ENCODE measurements around the gene LRRC49. TPM values are rescaled to one million over a fixed set of nuclear protein-coding genes. Genes with fewer than 3 reads are reported as not detected.
"Not testable (repeated sequence)": the region's sequence is repeated elsewhere in the genome, so short reads cannot be mapped to it uniquely, and the experiment has no call there.

LRRC49 gene
- total RNA-seq, 4 donors from 2014 or later: 3.3 to 10.4 (median 7.0) TPM

GRCh38 chr15:70856884-70857561 lies 35.6 kb upstream of the LRRC49 start:
- Histone ChIP-seq H3K36me3 (no peaks in the 10 kb centered on the region), H3K9me3 (no peaks in the 10 kb centered on the region), H3K4me3 (peak overlapping the region in 1 of 4 donors; percentile 20), H3K27ac (replicated peaks in 1 of 4) (peak overlapping the region; percentile 65 to 93 (median 70)), H3K27me3 (no peaks in the 10 kb centered on the region), H3K4me1 (peaks cover 37 to 65% (median 53%) of the 10 kb centered on the region in 4 donors)
- 53% methylated on average over 5 of the region's 5 CpGs for WGBS
- TF ChIP-seq EP300 (IDR thresholded peaks at IDR 0.05) (no peak), POLR2AphosphoS5 (IDR thresholded peaks at IDR 0.05) (peak; percentile 74 to 78)
- peak; percentile 95 for DNase-seq (ENCODE audit: extremely low spot score)
- intact Hi-C loops (cut with DNase I): no loop called here

DNA sequence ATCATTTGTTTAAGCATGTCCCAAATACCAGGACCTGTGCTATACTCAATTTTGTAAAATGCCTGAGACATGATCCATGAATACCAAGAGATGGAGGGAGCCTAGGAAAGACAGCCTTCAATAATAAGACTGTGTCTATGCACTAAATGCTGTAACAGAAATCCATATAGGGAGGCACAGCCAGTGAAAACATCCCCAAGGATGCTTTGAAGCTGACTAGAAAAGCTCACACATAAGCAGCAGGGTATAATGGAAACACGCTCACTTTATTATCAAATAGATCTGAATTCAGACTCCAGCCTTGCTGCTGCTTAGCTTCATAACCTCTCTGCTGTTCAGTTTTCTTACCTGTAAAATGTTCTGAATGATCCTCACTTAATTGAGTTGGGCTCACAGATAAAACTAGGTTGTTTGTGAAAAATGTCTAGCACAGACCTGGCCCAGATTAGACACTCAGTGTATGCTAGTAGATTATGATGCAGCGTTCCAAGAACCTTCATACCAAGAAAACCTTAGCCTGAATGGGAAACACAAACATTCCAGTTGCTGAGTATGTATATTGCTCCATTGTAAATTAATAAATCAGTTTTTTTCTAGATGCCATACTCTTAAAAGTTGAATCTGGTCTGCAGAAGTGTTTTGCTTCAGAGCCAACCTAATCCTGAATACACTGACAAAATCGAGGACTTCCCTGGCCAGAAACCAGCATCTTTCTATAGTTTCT lies 34.9 kb upstream of the LRRC49 start:
- Histone ChIP-seq H3K4me3 (no peak overlapping the region), H3K27ac (replicated peaks in 1 of 4) (peak overlapping the region; percentile 65 to 93 (median 70)), H3K27me3 (no peaks in the 10 kb centered on the region), H3K36me3 (no peaks in the 10 kb centered on the region), H3K9me3 (no peaks in the 10 kb centered on the region), H3K4me1 (peaks cover 30 to 58% (median 46%) of the 10 kb centered on the region in 4 donors)
- TF ChIP-seq CTCF (IDR thresholded peaks at IDR 0.05) (no peak), EP300 (IDR thresholded peaks at IDR 0.05) (no peak), POLR2AphosphoS5 (IDR thresholded peaks at IDR 0.05) (no peak), POLR2A (IDR thresholded peaks at IDR 0.05; ENCODE audit: low read depth) (no peak)
- peak; percentile 50 for DNase-seq (ENCODE audit: extremely low spot score)
- intact Hi-C loops (cut with DNase I): no loop called here
- WGBS: 65% methylated on average over 3 of the region's 3 CpGs

DNA sequence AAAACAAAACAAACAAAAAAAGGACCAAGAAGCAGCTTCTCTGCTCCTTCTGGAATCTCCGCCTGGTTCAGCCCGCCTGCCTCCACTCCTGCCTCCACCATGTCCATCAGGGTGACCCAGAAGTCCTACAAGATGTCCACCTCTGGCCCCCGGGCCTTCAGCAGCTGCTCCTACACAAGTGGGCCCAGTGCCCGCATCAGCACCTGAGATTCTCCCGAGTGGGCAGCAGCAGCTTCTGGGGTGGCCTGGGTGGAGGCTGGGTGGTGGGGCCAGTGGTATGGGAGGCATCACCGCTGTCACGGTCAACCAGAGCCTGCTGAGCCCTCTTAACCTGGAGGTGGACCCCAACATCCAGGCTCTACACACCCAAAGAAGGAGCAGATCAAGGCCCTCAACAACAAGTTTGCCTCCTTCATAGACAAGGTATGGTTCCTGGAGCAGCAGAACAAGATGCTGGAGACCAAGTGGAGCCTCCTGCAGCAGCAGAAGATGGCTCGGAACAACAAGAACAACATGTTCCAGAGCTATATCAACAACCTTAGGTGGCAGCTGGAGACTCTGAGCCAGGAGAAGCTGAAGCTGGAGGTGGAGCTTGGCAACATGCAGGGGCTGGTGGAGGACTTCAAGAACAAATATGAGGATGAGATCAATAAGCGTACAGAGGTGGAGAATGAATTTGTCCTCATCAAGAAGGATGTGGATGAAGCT lies 33.9 kb upstream of the LRRC49 start:
- H3K36me3 ChIP-seq; intact Hi-C loops (cut with DNase I); DNase-seq (ENCODE audit: extremely low spot score); H3K4me3 ChIP-seq; H3K27ac ChIP-seq (replicated peaks in 1 of 4); H3K27me3 ChIP-seq; H3K9me3 ChIP-seq: not testable (repeated sequence)
- 88% methylated on average over 7 of the region's 9 CpGs for WGBS
- peaks cover 28 to 49% (median 38%) of the 10 kb centered on the region in 4 donors for H3K4me1 ChIP-seq

DNA sequence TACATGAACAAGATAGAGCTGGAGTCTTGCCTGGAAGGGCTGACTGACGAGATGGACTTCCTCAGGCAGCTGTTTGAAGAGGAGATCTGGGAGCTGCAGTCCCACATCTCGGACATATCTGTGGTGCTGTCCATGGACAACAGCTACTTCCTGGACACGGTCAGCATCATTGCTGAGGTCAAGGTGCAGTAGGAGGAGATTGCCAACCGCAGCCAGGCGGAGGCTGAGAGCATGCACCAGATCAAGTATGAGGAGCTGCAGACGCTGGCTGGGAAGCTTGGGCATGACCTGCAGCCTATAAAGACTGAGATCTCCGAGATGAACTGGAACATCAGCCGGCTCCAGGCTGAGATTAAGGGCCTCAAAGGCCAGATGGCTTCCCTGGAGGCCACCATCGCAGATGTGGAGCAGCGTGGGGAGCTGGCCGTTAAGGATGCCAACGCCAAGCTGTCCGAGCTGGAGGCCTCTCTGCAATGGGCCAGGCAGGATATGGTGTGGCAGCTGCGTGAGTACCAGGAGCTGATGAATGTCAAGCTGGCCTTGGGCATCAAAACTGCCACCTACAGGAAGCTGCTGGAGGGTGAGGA lies 33.2 kb upstream of the LRRC49 start:
- peaks cover 26 to 48% (median 35%) of the 10 kb centered on the region in 4 donors for H3K4me1 ChIP-seq
- no peaks in the 10 kb centered on the region for H3K9me3 ChIP-seq
- WGBS: 91% methylated on average over 14 of the region's 14 CpGs
- H3K36me3 ChIP-seq: no peaks in the 10 kb centered on the region
- intact Hi-C loops (cut with DNase I): no loop called here
- DNase-seq (ENCODE audit: extremely low spot score): no peak
- TF ChIP-seq POLR2A (IDR thresholded peaks at IDR 0.05; ENCODE audit: low read depth): no peak
- TF ChIP-seq EP300 (IDR thresholded peaks at IDR 0.05): no peak
- TF ChIP-seq POLR2AphosphoS5 (IDR thresholded peaks at IDR 0.05): no peak
- no peak for TF ChIP-seq CTCF (IDR thresholded peaks at IDR 0.05)
- H3K27ac ChIP-seq (replicated peaks in 1 of 4): no peak overlapping the region
- H3K4me3 ChIP-seq: no peak overlapping the region
- H3K27me3 ChIP-seq: no peaks in the 10 kb centered on the region

GRCh38 chr15:70859998-70860397 lies 32.6 kb upstream of the LRRC49 start:
- H3K9me3 ChIP-seq: no peaks in the 10 kb centered on the region
- H3K4me1 ChIP-seq: peaks cover 20 to 42% (median 29%) of the 10 kb centered on the region in 4 donors
- TF ChIP-seq POLR2A (IDR thresholded peaks at IDR 0.05; ENCODE audit: low read depth) (no peak), CTCF (IDR thresholded peaks at IDR 0.05) (no peak), EP300 (IDR thresholded peaks at IDR 0.05) (no peak), POLR2AphosphoS5 (IDR thresholded peaks at IDR 0.05) (no peak)
- intact Hi-C loops (cut with DNase I): no loop called here
- no peak overlapping the region for H3K4me3 ChIP-seq
- no peaks in the 10 kb centered on the region for H3K27me3 ChIP-seq
- H3K36me3 ChIP-seq: no peaks in the 10 kb centered on the region
- WGBS: 98% methylated on average over 7 of the region's 11 CpGs
- DNase-seq (ENCODE audit: extremely low spot score): no peak
- no peak overlapping the region for H3K27ac ChIP-seq (replicated peaks in 1 of 4)

All from esophagus muscularis mucosa (tissue), 4 donors.